Liver (tissue), 9 donors: ENCODE results near the gene SDHA. TPM values are rescaled to one million over a fixed set of nuclear protein-coding genes. Genes with fewer than 3 reads are reported as not detected.

Source experiments
- DNase-seq: peaks from one replicate; pipeline ENCODE4 v3.0.0-alpha.2; 2017; ENCODE audit warnings: low spot score
- H3K27ac ChIP-seq, 2 donors: one replicate each; pipeline ENCODE4 v1.7.0; 2013; ENCODE audit warnings: inconsistent platforms in 2 of 2, low read length in 2 of 2, control low read depth in 1 of 2, low read depth in 1 of 2, mild to moderate bottlenecking in 1 of 2
- H3K27me3 ChIP-seq, 4 donors: one replicate each; pipeline versions ENCODE4 v1.6.1 to v1.7.0; 2013; ENCODE audit warnings: low read length in 3 of 4, inconsistent platforms in 1 of 4, mild to moderate bottlenecking in 1 of 4, moderate library complexity in 1 of 4; ENCODE audit not compliant: control insufficient read depth in 4 of 4, insufficient read depth in 4 of 4
- H3K36me3 ChIP-seq, 4 donors: one replicate each; pipeline versions ENCODE4 v1.6.1 to v1.7.0; 2013; ENCODE audit warnings: low read length in 3 of 4, mild to moderate bottlenecking in 3 of 4, low read depth in 1 of 4, moderate library complexity in 1 of 4; ENCODE audit not compliant: control insufficient read depth in 4 of 4, insufficient read depth in 3 of 4
- H3K4me1 ChIP-seq, 4 donors: one replicate each; pipeline versions ENCODE4 v1.6.1 to v1.7.0; 2013; ENCODE audit warnings: low read length in 3 of 4, mild to moderate bottlenecking in 3 of 4, moderate library complexity in 1 of 4; ENCODE audit not compliant: control insufficient read depth in 4 of 4, insufficient read depth in 4 of 4
- H3K4me3 ChIP-seq, 3 donors: one replicate each; pipeline versions ENCODE4 v1.6.1 to v1.7.0; 2013; ENCODE audit warnings: low read length in 3 of 3, control low read depth in 1 of 3, low read depth in 1 of 3, mild to moderate bottlenecking in 1 of 3
- H3K9ac ChIP-seq, 2 donors: one replicate each; pipeline ENCODE4 v1.7.0; 2013; ENCODE audit warnings: low read length in 2 of 2, mild to moderate bottlenecking in 2 of 2, moderate library complexity in 2 of 2, control low read depth in 1 of 2, low read depth in 1 of 2
- H3K9me3 ChIP-seq, 4 donors: one replicate each; pipeline versions ENCODE4 v1.6.1 to v1.7.0; 2013; ENCODE audit warnings: low read length in 3 of 4; ENCODE audit not compliant: control insufficient read depth in 4 of 4
- EGR1 ChIP-seq, 2 donors: IDR thresholded peaks; 2 replicates each; pipeline ENCODE4 v1.6.1; 2016 to 2018; ENCODE audit warnings: antibody characterized with exemption in 2 of 2, low read depth in 2 of 2
- FOXA1 ChIP-seq: IDR thresholded peaks from 2 replicates; pipeline ENCODE4 v1.6.1; 2016; ENCODE audit warnings: antibody characterized with exemption
- GABPA ChIP-seq, 2 donors: IDR thresholded peaks in 1 of 2; conservative IDR thresholded peaks in 1 of 2; 2 replicates each; pipeline ENCODE4 v1.6.1; 2016; ENCODE audit warnings: antibody characterized with exemption in 2 of 2, mild to moderate bottlenecking in 1 of 2, moderate library complexity in 1 of 2
- JUND ChIP-seq, 2 donors: IDR thresholded peaks; 2 replicates each; pipeline ENCODE4 v1.6.1; 2016; ENCODE audit warnings: antibody characterized with exemption in 2 of 2
- NR2F2 ChIP-seq: IDR thresholded peaks from 2 replicates; pipeline ENCODE4 v1.6.1; 2016; ENCODE audit warnings: antibody characterized with exemption
- RAD21 ChIP-seq, 2 donors: IDR thresholded peaks; 2 replicates each; pipeline ENCODE4 v1.6.1; 2016; ENCODE audit warnings: antibody characterized with exemption in 2 of 2, mild to moderate bottlenecking in 2 of 2
- REST ChIP-seq: IDR thresholded peaks from 2 replicates; pipeline ENCODE4 v1.6.1; 2016; ENCODE audit warnings: antibody characterized with exemption, mild to moderate bottlenecking
- RXRA ChIP-seq, 2 donors: IDR thresholded peaks; 2 replicates each; pipeline ENCODE4 v1.6.1; 2017 to 2018; ENCODE audit warnings: antibody characterized with exemption in 2 of 2, mild to moderate bottlenecking in 1 of 2
- SP1 ChIP-seq: IDR thresholded peaks from 2 replicates; pipeline ENCODE4 v1.6.1; 2018; ENCODE audit warnings: antibody characterized with exemption, mild to moderate bottlenecking
- YY1 ChIP-seq: IDR thresholded peaks from 2 replicates; pipeline ENCODE4 v1.6.1; 2016; ENCODE audit warnings: antibody characterized with exemption, mild to moderate bottlenecking
- ZBTB33 ChIP-seq: IDR thresholded peaks from 2 replicates; pipeline ENCODE4 v1.6.1; 2016; ENCODE audit warnings: antibody characterized with exemption
- WGBS: extraction: QIAGEN DNeasy Blood & Tissue Kit; methylation state at CpG from one replicate; pipeline ENCODE4 v1.1.7; 2013; 5-methylcytosine and 5-hydroxymethylcytosine counted together
- polyA plus RNA-seq, 2 donors: library from polyadenylated mRNA; stranded (reverse) in 1 of 2; unstranded in 1 of 2; fragments of 200-250 nt in 1 of 2; fragments of >200 nt in 1 of 2; fragmentation: Nextera tagmentation in 1 of 2; extraction: Ambion mirVana in 1 of 2; gene quantifications; one replicate each; pipeline versions ENCODE4 v1.2.1 to v1.2.3, GENCODE V29; 2013 to 2015
- total RNA-seq, 2 donors: library from RNA; depleted of rRNA; stranded (reverse); fragments of >200 nt; gene quantifications; one replicate each; pipeline ENCODE4 v1.2.3, GENCODE V29; 2014
- donor health status: healthy.
- donor health status: healthy.
- donor health status: healthy.
- donor health status: healthy.
- donor health status: healthy.

The SDHA gene
- total and polyA plus RNA-seq, 4 donors, result 79.2 to 215 (median 159) TPM

- Histone ChIP-seq H3K4me1 (peaks cover 2 to 20% (median 15%) of the 10 kb centered on the region in 4 donors), H3K4me3 (no peak overlapping the region), H3K27me3 (no peaks in the 10 kb centered on the region), H3K9me3 (no peaks in the 10 kb centered on the region), H3K36me3 (no peaks in the 10 kb centered on the region), H3K27ac (no peak overlapping the region), H3K9ac (no peak overlapping the region)
- TF ChIP-seq NR2F2 (no peak), FOXA1 (no peak), ZBTB33 (no peak), RAD21 (IDR thresholded peaks at IDR 0.05) (no peak), EGR1 (IDR thresholded peaks at IDR 0.05; ENCODE audit: low read depth in 2 of 2) (no peak)
- 92% methylated on average over 17 of the region's 17 CpGs for WGBS
- DNase-seq, result no peak
Observed at GRCh38 chr5:192970-193831, 24.9 kb upstream of the SDHA start.

GRCh38 chr5:194102-194501 is 24.0 kb upstream of the SDHA start:
- H3K4me1 ChIP-seq, result peaks cover 2 to 16% (median 13%) of the 10 kb centered on the region in 4 donors
- DNase-seq, result no peak
- H3K9me3 ChIP-seq, result no peaks in the 10 kb centered on the region
- H3K9ac ChIP-seq, result no peak overlapping the region
- H3K27me3 ChIP-seq, result no peaks in the 10 kb centered on the region
- WGBS, result 92% methylated on average over 15 of the region's 15 CpGs
- no peak overlapping the region for H3K4me3 ChIP-seq
- TF ChIP-seq RXRA (IDR thresholded peaks at IDR 0.05), result no peak
- TF ChIP-seq EGR1 (IDR thresholded peaks at IDR 0.05; ENCODE audit: low read depth in 2 of 2), result no peak
- TF ChIP-seq JUND (IDR thresholded peaks at IDR 0.05), result no peak
- TF ChIP-seq YY1, result no peak
- TF ChIP-seq RAD21 (IDR thresholded peaks at IDR 0.05), result no peak
- TF ChIP-seq REST, result no peak
- TF ChIP-seq GABPA (IDR thresholded peaks at IDR 0.05 in 1 of 2, conservative IDR thresholded peaks at IDR 0.05 in 1 of 2), result no peak
- TF ChIP-seq NR2F2, result no peak
- no peak for TF ChIP-seq SP1
- no peaks in the 10 kb centered on the region for H3K36me3 ChIP-seq
- H3K27ac ChIP-seq, result no peak overlapping the region
